Gastroesophageal sphincter (tissue), 3 donors: Measurements from ENCODE around the gene PLPP3.

Experiments
- EP300 ChIP-seq: sonication (generic); formaldehyde crosslinking; IDR thresholded peaks from one replicate; pipeline ENCODE4 v1.6.1; 2017; ENCODE audit warnings: antibody characterized with exemption, mild to moderate bottlenecking
- POLR2A ChIP-seq, 2 donors: fragments of 450-650 bp; IDR thresholded peaks; one replicate each; pipeline ENCODE4 v1.6.1; 2017; ENCODE audit warnings: antibody characterized with exemption in 2 of 2, mild to moderate bottlenecking in 2 of 2, moderate library complexity in 1 of 2
- POLR2AphosphoS5 ChIP-seq: sonication (generic); formaldehyde crosslinking; IDR thresholded peaks from one replicate; pipeline ENCODE4 v1.6.1; 2017; ENCODE audit warnings: antibody characterized with exemption
- TF ChIP-seq, protein P1 (sequence below), 4 experiments: fragments of 200-600 bp in 2 of 4; fragments of 450-650 bp in 2 of 4; sonication (generic) in 1 of 4; IDR thresholded peaks; one replicate each; pipeline ENCODE4 v1.5.1; 2017 to 2019; ENCODE audit warnings: antibody characterized with exemption in 4 of 4, mild to moderate bottlenecking in 2 of 4, moderate library complexity in 2 of 4

DNA sequence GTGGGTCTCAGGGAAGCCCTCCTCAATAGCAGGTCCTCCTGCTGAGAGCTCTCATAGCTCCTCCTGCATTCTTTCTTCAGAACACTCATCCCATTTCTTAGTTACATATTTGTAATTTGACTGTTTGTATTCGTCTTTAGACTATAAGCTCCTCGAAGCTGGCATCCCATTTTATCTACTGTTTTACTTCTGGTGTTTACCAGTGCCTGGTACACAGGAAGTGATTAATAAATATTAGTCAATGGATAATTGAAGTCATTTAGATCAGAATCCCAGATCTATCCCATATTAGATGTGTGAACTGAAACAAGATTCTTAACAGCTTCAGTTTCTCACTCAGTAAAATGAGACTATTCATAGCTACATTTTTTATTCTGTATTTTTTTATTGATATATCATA lies 88.7 kb downstream of the PLPP3 start:
- TF ChIP-seq EP300: no peak
- TF ChIP-seq, protein P1, sequence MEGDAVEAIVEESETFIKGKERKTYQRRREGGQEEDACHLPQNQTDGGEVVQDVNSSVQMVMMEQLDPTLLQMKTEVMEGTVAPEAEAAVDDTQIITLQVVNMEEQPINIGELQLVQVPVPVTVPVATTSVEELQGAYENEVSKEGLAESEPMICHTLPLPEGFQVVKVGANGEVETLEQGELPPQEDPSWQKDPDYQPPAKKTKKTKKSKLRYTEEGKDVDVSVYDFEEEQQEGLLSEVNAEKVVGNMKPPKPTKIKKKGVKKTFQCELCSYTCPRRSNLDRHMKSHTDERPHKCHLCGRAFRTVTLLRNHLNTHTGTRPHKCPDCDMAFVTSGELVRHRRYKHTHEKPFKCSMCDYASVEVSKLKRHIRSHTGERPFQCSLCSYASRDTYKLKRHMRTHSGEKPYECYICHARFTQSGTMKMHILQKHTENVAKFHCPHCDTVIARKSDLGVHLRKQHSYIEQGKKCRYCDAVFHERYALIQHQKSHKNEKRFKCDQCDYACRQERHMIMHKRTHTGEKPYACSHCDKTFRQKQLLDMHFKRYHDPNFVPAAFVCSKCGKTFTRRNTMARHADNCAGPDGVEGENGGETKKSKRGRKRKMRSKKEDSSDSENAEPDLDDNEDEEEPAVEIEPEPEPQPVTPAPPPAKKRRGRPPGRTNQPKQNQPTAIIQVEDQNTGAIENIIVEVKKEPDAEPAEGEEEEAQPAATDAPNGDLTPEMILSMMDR (IDR thresholded peaks at IDR 0.05): no peak
- TF ChIP-seq POLR2A (IDR thresholded peaks at IDR 0.05): no peak
- no peak for TF ChIP-seq POLR2AphosphoS5
